ENCODE results near the gene LHX1.

Gene LHX1

DNA sequence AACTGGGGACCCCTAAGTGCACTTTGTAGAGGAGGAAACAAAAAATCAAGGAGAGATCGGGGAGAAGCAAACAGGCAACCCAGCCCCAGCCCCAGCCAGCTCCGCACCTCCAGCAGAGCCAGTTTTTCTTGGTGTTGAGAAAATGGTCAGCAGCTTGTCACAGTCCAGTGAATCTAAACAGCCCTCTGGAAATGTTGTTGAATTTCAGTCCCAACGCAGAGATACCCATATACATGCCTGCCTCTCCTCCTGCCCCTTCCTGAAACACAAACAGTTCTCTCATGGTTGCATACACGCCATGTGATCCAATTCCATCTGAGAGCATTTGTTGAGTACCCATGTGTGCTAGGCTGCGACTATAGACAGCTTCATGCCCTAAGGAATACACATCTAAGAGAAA lies 42.4 kb upstream of the LHX1 start:
- no peak for DNase-seq (ENCODE audit: low read depth)
- TF ChIP-seq, protein P1, sequence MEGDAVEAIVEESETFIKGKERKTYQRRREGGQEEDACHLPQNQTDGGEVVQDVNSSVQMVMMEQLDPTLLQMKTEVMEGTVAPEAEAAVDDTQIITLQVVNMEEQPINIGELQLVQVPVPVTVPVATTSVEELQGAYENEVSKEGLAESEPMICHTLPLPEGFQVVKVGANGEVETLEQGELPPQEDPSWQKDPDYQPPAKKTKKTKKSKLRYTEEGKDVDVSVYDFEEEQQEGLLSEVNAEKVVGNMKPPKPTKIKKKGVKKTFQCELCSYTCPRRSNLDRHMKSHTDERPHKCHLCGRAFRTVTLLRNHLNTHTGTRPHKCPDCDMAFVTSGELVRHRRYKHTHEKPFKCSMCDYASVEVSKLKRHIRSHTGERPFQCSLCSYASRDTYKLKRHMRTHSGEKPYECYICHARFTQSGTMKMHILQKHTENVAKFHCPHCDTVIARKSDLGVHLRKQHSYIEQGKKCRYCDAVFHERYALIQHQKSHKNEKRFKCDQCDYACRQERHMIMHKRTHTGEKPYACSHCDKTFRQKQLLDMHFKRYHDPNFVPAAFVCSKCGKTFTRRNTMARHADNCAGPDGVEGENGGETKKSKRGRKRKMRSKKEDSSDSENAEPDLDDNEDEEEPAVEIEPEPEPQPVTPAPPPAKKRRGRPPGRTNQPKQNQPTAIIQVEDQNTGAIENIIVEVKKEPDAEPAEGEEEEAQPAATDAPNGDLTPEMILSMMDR (IDR thresholded peaks at IDR 0.05; ENCODE audit: low read length, missing control alignments) = no peak
- H3K4me3 ChIP-seq (replicated peaks; ENCODE audit: low read depth, low read length) = no peak overlapping the region

DNA sequence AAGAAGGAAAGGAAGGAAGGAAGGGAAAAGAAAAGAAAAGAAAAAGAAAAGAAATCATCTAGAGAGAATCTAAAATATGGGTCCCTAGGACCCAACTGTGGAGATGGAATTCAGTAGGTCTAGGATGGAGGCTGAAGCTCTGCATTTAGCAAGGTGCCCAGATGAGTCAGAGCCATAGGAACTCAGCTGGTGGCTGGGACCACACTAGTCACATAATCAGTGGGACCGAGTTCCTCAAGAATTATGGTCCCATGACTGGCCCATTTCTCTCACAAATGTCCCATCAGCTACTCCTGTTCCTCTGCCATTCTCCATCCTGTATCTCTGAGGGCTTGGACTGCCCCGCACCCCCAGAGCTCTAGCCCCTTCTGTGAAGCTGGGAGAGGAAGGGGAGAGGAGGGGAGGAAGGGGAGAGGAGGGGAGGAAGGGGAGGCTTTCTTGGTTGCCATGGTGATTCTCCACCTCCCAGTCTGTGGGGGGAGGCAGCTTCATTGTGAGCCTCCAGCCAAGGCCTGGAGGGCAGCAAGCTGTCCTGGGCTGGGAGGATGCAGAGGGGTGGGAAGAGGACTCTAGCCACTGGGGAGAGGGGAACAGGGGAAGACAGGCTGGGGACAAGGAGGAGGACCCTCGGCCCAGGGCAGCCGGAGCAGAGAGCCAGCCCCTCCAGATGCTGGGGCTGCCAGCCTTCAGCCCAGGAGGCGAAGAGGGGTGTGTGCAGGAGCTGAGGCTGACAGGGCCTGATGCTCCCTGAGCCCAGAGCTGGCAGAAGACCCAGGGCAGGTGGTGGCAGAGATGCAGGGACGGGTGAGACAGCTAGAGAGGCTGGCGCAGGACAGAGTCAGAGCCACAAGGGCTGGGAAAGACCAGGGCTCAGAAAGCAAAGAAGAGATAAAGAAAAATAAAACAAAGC lies 37.8 kb upstream of the LHX1 start:
- H3K4me3 ChIP-seq (replicated peaks; ENCODE audit: low read depth, low read length) = no peak overlapping the region
- DNase-seq (ENCODE audit: low read depth) = no peak
- TF ChIP-seq, protein P1 (IDR thresholded peaks at IDR 0.05; ENCODE audit: low read length, missing control alignments) = no peak

DNA sequence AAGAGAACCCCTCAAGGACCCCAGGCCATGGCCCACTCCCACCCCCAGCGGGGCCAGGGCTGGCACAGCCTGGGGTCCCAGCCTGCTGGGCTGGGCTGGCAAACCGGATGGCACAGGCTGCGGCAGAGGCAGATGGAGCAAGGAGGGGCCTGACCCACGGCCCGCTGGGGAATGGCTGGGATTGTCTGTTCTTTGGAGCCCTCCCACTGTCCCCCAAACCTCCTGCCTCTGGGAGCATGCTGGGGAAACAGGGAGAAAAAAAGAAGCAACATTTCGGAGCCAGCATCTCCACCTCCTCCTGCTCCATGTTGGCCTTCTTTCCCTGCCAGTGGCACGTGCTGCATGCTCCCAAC lies 37.1 kb upstream of the LHX1 start:
- TF ChIP-seq, protein P1 (IDR thresholded peaks at IDR 0.05; ENCODE audit: low read length, missing control alignments) = no peak
- DNase-seq (ENCODE audit: low read depth) = no peak
- H3K4me3 ChIP-seq (replicated peaks; ENCODE audit: low read depth, low read length) = no peak overlapping the region

DNA sequence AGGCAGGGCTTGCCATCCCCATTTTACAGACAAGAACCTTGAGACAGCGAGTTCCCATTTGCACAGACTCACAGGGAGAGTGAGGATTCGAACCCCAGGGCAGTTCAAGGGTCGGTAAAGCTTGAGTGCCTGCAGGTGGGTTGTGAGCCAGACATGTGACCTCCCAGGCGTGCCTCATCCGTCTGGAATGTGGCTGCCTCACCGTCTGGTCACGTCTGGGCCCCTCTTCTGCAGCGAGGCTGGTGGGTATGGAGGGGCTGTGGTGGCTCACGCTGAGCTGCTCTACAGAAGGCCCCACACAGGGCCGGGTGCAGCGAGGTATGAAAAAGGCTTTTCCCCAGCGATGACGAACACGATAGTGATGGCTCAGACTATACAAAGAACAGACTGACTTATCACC lies 35.8 kb upstream of the LHX1 start:
- TF ChIP-seq, protein P1 (IDR thresholded peaks at IDR 0.05; ENCODE audit: low read length, missing control alignments) = no peak
- H3K4me3 ChIP-seq (replicated peaks; ENCODE audit: low read depth, low read length) = no peak overlapping the region
- DNase-seq (ENCODE audit: low read depth) = peak; percentile 26

DNA sequence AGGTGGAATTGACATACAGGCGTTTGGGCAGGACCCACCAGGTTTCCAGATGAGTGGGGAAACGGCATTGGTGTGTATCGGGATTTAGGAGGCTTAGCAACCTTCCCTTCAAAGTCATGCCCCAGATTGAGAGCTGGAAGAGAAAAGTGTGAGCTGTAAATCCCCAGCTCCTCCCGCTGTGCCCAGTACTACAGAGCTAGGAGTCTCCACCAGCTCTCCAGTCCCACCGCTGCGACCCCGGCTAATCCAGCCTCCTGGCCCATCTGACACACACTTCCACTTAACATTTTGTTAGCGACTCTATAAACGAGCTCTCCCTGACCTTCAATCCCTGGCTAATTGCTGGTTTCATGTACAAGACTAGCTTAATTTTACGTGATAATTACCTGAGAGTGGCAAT lies 29.9 kb upstream of the LHX1 start:
- TF ChIP-seq, protein P1 (IDR thresholded peaks at IDR 0.05; ENCODE audit: low read length, missing control alignments) = no peak
- no peak for DNase-seq (ENCODE audit: low read depth)
- H3K4me3 ChIP-seq (replicated peaks; ENCODE audit: low read depth, low read length) = no peak overlapping the region

DNA sequence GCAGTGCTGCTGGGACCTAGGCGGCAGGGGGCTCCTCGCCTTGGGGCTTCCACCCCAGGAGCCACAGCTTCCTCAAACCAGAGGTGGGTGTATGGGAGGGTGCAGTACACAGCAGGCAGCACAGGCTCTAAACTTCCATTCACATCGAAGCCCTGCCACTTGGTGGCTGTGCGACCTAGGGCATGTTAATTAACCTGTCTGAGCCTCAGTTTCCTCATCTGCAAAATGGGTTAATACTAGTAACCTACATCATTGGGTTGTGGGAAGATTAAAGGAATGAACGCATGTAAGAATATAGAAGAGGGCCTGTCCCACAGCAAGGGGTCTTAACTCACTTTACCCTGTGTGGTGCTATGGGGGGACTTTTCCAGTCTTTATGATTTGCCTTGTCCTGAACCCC lies 26.8 kb upstream of the LHX1 start:
- no peak overlapping the region for H3K4me3 ChIP-seq (replicated peaks; ENCODE audit: low read depth, low read length)
- no peak for DNase-seq (ENCODE audit: low read depth)
- TF ChIP-seq, protein P1 (IDR thresholded peaks at IDR 0.05; ENCODE audit: low read length, missing control alignments) = no peak

DNA sequence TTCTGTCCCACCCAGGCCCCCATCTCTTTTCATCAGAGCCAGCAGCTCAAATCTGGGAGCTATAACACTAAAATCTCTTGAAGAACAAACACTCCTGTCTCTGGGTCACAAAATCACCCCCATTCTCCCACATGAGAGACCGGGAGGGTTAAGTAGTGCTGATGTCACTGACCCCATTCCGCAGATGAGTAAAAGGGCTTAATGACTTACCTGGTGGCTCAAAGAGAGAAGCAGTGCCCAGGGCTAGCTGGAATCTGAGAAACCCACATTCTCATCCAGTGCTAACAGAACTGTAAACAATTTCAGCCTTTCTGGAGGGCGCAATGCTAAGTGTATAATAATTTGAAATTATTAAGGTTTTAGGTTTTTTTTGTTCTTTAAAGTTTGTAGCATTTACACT lies 26.3 kb upstream of the LHX1 start:
- no peak for DNase-seq (ENCODE audit: low read depth)
- TF ChIP-seq, protein P1 (IDR thresholded peaks at IDR 0.05; ENCODE audit: low read length, missing control alignments) = no peak
- no peak overlapping the region for H3K4me3 ChIP-seq (replicated peaks; ENCODE audit: low read depth, low read length)
